ENCODE data around the gene GLYR1. TPM values are rescaled to one million over a fixed set of nuclear protein-coding genes. Genes with fewer than 3 reads are reported as not detected.

GLYR1 gene
- total and polyA plus RNA-seq, 9 of the 15 experiments (the other 6 are each of a cell fraction or from before 2014, with no cell fraction given) = 6.7 to 99.2 (median 60.2) TPM

- in situ Hi-C loops (cut with MboI) = no loop called here
- 77% methylated on average over 11 of the region's 11 CpGs for WGBS (ENCODE audit: insufficient coverage, low coverage, missing lambda C conversion rate)
- no TSS peak for BruUV-seq (replicated peaks)
Measured at GRCh38 chr16:4890026-4890425, 42.9 kb upstream of the GLYR1 start.

More at GRCh38 chr16:4890026-4890425, 42.9 kb upstream of the GLYR1 start:
- CTCF ChIA-PET (ENCODE audit: low intra/inter-chr PET ratio) = no interaction called here
- FAIRE-seq = no peak
- no peak overlapping the region for H3K4me2 ChIP-seq (ENCODE audit: insufficient read depth, low read length)
- H3K36me3 ChIP-seq (ENCODE audit: control insufficient read depth, insufficient read depth, low read length) = peaks cover 13% of the 10 kb centered on the region; the same call in 2 of the 3 replicates
- no peak for ATAC-seq
- H3K9ac ChIP-seq (ENCODE audit: insufficient read depth in 1 of 2, low read depth in 2 of 2, low read length in 2 of 2) = no peak overlapping the region
- H3K79me2 ChIP-seq (ENCODE audit: control insufficient read depth, insufficient read depth, low read length) = no peaks in the 10 kb centered on the region
- DNase-seq (ENCODE audit: extremely low read depth in 1 of 4, low spot score in 3 of 4) = no peak
- H3K27ac ChIP-seq (ENCODE audit: extremely low read depth, low read depth, low read length) = no peak overlapping the region
- no peaks in the 10 kb centered on the region for H3K9me3 ChIP-seq (replicated peaks; ENCODE audit: control insufficient read depth, insufficient read depth, low read depth, low read length)
- H3K27me3 ChIP-seq (ENCODE audit: control insufficient read depth in 2 of 2, insufficient read depth in 2 of 2, low read length in 2 of 2) = peaks cover 0 to 5% of the 10 kb centered on the region in 2 experiments; a peak in 1 of 5 replicates
- peaks cover 3% of the 10 kb centered on the region for H3K9me1 ChIP-seq (ENCODE audit: control insufficient read depth, insufficient read depth, low read length)
- TF ChIP-seq POLR2G (IDR thresholded peaks at IDR 0.05; ENCODE audit: low read depth, low read length) = 0 out of 2 replicates have a peak, but pooled peaks have one; percentile 3
- TF ChIP-seq NONO (IDR thresholded peaks at IDR 0.05; ENCODE audit: low read depth in 2 of 2, low read length in 1 of 2) = no peak
- peak; percentile 44; the same call in 1 of the 2 replicates for TF ChIP-seq ZBTB33 (CRISPR knock-in tag; IDR thresholded peaks at IDR 0.05)
- TF ChIP-seq KDM4B (IDR thresholded peaks at IDR 0.05; ENCODE audit: borderline replicate concordance in 2 of 2, low read depth in 1 of 2) = no peak
- peaks cover 17 to 52% of the 10 kb centered on the region in 2 experiments; a peak in 4 of 5 replicates for H3K4me1 ChIP-seq (replicated peaks in 1 of 2; ENCODE audit: control insufficient read depth in 2 of 2, insufficient read depth in 2 of 2, low read length in 2 of 2)
- H4K20me1 ChIP-seq (replicated peaks; ENCODE audit: control insufficient read depth, insufficient read depth, low read length) = peaks cover 12% of the 10 kb centered on the region
- no peak overlapping the region for H2AFZ ChIP-seq (ENCODE audit: low read depth, low read length)
- intact Hi-C loops (cut with micrococcal nuclease) = no loop called here
- POLR2A ChIA-PET = interaction anchor here (1.1 kb wide), 1 partner anchor 15 kb away, joined by 3 read pairs; no protein-coding TSS in a partner anchor
- no peak overlapping the region for H3K4me3 ChIP-seq

All from K562 (cell line).